Measurements from ENCODE around the gene SELENON. TPM values are rescaled to one million over a fixed set of nuclear protein-coding genes. Genes with fewer than 3 reads are reported as not detected.

SELENON gene
- total and polyA plus RNA-seq, 2 of the 8 experiments (the other 6 are each of a cell fraction or from before 2014, with no cell fraction given), result 43.0 to 77.6 TPM

GRCh38 chr1:25814549-25815087 is 14.6 kb downstream of the SELENON start (continued):
- TF ChIP-seq, protein P1, sequence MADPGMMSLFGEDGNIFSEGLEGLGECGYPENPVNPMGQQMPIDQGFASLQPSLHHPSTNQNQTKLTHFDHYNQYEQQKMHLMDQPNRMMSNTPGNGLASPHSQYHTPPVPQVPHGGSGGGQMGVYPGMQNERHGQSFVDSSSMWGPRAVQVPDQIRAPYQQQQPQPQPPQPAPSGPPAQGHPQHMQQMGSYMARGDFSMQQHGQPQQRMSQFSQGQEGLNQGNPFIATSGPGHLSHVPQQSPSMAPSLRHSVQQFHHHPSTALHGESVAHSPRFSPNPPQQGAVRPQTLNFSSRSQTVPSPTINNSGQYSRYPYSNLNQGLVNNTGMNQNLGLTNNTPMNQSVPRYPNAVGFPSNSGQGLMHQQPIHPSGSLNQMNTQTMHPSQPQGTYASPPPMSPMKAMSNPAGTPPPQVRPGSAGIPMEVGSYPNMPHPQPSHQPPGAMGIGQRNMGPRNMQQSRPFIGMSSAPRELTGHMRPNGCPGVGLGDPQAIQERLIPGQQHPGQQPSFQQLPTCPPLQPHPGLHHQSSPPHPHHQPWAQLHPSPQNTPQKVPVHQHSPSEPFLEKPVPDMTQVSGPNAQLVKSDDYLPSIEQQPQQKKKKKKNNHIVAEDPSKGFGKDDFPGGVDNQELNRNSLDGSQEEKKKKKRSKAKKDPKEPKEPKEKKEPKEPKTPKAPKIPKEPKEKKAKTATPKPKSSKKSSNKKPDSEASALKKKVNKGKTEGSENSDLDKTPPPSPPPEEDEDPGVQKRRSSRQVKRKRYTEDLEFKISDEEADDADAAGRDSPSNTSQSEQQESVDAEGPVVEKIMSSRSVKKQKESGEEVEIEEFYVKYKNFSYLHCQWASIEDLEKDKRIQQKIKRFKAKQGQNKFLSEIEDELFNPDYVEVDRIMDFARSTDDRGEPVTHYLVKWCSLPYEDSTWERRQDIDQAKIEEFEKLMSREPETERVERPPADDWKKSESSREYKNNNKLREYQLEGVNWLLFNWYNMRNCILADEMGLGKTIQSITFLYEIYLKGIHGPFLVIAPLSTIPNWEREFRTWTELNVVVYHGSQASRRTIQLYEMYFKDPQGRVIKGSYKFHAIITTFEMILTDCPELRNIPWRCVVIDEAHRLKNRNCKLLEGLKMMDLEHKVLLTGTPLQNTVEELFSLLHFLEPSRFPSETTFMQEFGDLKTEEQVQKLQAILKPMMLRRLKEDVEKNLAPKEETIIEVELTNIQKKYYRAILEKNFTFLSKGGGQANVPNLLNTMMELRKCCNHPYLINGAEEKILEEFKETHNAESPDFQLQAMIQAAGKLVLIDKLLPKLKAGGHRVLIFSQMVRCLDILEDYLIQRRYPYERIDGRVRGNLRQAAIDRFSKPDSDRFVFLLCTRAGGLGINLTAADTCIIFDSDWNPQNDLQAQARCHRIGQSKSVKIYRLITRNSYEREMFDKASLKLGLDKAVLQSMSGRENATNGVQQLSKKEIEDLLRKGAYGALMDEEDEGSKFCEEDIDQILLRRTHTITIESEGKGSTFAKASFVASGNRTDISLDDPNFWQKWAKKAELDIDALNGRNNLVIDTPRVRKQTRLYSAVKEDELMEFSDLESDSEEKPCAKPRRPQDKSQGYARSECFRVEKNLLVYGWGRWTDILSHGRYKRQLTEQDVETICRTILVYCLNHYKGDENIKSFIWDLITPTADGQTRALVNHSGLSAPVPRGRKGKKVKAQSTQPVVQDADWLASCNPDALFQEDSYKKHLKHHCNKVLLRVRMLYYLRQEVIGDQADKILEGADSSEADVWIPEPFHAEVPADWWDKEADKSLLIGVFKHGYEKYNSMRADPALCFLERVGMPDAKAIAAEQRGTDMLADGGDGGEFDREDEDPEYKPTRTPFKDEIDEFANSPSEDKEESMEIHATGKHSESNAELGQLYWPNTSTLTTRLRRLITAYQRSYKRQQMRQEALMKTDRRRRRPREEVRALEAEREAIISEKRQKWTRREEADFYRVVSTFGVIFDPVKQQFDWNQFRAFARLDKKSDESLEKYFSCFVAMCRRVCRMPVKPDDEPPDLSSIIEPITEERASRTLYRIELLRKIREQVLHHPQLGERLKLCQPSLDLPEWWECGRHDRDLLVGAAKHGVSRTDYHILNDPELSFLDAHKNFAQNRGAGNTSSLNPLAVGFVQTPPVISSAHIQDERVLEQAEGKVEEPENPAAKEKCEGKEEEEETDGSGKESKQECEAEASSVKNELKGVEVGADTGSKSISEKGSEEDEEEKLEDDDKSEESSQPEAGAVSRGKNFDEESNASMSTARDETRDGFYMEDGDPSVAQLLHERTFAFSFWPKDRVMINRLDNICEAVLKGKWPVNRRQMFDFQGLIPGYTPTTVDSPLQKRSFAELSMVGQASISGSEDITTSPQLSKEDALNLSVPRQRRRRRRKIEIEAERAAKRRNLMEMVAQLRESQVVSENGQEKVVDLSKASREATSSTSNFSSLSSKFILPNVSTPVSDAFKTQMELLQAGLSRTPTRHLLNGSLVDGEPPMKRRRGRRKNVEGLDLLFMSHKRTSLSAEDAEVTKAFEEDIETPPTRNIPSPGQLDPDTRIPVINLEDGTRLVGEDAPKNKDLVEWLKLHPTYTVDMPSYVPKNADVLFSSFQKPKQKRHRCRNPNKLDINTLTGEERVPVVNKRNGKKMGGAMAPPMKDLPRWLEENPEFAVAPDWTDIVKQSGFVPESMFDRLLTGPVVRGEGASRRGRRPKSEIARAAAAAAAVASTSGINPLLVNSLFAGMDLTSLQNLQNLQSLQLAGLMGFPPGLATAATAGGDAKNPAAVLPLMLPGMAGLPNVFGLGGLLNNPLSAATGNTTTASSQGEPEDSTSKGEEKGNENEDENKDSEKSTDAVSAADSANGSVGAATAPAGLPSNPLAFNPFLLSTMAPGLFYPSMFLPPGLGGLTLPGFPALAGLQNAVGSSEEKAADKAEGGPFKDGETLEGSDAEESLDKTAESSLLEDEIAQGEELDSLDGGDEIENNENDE (IDR thresholded peaks at IDR 0.05; ENCODE audit: insufficient replicate concordance, low read length), result no peak
- TF ChIP-seq SIRT6 (IDR thresholded peaks at IDR 0.05; ENCODE audit: low read length), result no peak
- no peak for TF ChIP-seq PHF8 (conservative IDR thresholded peaks at IDR 0.05; ENCODE audit: low read depth, low read length)
- TF ChIP-seq KDM4A (IDR thresholded peaks at IDR 0.05; ENCODE audit: low read depth, low read length, severe bottlenecking), result no peak
- TF ChIP-seq, protein P2, sequence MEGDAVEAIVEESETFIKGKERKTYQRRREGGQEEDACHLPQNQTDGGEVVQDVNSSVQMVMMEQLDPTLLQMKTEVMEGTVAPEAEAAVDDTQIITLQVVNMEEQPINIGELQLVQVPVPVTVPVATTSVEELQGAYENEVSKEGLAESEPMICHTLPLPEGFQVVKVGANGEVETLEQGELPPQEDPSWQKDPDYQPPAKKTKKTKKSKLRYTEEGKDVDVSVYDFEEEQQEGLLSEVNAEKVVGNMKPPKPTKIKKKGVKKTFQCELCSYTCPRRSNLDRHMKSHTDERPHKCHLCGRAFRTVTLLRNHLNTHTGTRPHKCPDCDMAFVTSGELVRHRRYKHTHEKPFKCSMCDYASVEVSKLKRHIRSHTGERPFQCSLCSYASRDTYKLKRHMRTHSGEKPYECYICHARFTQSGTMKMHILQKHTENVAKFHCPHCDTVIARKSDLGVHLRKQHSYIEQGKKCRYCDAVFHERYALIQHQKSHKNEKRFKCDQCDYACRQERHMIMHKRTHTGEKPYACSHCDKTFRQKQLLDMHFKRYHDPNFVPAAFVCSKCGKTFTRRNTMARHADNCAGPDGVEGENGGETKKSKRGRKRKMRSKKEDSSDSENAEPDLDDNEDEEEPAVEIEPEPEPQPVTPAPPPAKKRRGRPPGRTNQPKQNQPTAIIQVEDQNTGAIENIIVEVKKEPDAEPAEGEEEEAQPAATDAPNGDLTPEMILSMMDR (IDR thresholded peaks at IDR 0.05; ENCODE audit: control extremely low read depth in 1 of 3, insufficient read depth in 1 of 3, low read depth in 1 of 3, low read length in 3 of 3), result no peak
- TF ChIP-seq KDM5A (IDR thresholded peaks at IDR 0.05; ENCODE audit: low read length), result no peak
- TF ChIP-seq SAP30 (IDR thresholded peaks at IDR 0.05; ENCODE audit: insufficient read depth, insufficient replicate concordance, low read length), result no peak
- no peak for TF ChIP-seq EP300 (IDR thresholded peaks at IDR 0.05; ENCODE audit: borderline replicate concordance in 1 of 2, low read depth in 2 of 2, low read length in 2 of 2)

Measured in H1 (cell line).